LNCAP (cell line): ENCODE results near the gene NRAP.

Experiments used
- TF ChIP-seq, protein P1 (sequence below): fragments of 450-650 bp; IDR thresholded peaks from 2 replicates; pipeline ENCODE4 v1.5.1; 2017; ENCODE audit warnings: mild to moderate bottlenecking

NRAP gene

DNA sequence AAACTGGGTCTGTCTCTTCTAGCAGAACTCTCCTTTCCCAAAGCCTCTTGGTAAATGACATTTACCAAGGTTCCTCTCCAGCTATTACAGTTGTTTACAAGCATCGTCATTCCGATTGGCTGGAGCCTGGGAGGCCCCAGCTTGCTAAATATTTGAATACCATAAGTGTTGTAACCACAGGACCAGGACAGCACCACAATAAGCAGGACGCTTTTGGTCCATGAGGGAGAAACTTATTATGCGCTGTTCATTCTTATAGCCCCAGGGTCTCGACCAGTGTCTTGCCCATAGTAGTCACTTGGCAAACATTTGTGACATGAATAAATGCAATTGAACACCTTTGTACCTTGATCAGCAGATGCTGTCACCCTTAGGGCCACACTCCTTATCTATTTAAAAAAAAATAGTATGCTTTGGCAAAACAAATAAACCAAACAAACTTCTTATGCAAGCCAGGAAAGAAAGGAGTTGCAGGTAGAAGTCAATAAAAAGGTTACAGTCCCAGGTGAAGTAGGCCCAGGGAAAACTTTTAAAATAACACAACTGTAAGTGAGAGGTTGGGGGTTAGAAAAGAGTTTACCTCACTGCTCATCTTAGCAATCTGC lies 32.8 kb downstream of the NRAP start:
- TF ChIP-seq, protein P1, sequence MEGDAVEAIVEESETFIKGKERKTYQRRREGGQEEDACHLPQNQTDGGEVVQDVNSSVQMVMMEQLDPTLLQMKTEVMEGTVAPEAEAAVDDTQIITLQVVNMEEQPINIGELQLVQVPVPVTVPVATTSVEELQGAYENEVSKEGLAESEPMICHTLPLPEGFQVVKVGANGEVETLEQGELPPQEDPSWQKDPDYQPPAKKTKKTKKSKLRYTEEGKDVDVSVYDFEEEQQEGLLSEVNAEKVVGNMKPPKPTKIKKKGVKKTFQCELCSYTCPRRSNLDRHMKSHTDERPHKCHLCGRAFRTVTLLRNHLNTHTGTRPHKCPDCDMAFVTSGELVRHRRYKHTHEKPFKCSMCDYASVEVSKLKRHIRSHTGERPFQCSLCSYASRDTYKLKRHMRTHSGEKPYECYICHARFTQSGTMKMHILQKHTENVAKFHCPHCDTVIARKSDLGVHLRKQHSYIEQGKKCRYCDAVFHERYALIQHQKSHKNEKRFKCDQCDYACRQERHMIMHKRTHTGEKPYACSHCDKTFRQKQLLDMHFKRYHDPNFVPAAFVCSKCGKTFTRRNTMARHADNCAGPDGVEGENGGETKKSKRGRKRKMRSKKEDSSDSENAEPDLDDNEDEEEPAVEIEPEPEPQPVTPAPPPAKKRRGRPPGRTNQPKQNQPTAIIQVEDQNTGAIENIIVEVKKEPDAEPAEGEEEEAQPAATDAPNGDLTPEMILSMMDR = no peak

DNA sequence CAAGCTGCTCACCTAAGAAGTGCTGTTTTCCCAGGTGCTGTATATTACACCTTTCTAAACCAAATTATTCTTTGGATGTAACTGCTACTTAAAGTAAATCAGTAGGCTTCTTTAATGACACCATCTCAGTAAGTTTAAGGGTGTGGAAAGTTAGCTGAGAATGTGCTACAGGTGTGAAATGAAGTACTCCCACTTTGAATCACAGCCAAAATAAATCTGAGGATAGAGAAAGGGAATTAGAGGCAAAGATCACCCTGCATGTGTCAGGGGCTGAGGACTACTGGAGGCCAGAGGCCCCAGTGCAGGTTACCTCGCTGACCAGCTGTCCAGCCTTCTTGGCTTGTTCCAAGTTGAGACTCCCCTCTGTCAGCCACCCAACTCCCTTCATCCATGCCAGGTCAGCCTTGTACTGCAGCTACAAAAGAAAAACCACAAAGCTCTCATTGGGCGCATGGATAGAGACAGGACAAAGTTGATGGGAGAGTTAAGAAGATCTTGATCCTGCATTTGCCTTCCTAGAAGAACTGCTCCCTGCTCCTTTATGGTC lies 35.2 kb downstream of the NRAP start:
- TF ChIP-seq, protein P1 = no peak

DNA sequence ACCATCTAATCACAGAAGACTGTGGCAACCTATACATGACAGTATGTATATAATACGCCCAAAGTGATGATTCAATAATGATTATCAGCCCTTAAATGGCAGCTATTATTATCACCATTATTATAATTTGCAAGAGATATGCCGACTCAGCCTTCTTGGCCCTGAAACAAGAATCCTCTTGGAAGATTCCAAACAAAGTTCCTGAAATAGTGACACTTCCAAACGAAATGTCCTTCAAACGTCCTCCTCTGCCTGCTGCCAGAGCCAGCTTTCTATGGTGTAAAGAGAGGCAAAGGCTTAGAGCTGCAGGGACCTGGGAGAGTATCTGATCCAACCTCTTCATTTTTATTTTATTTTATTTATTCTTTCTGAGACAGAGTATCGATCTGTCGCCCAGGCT lies 36.0 kb downstream of the NRAP start:
- TF ChIP-seq, protein P1 = no peak

DNA sequence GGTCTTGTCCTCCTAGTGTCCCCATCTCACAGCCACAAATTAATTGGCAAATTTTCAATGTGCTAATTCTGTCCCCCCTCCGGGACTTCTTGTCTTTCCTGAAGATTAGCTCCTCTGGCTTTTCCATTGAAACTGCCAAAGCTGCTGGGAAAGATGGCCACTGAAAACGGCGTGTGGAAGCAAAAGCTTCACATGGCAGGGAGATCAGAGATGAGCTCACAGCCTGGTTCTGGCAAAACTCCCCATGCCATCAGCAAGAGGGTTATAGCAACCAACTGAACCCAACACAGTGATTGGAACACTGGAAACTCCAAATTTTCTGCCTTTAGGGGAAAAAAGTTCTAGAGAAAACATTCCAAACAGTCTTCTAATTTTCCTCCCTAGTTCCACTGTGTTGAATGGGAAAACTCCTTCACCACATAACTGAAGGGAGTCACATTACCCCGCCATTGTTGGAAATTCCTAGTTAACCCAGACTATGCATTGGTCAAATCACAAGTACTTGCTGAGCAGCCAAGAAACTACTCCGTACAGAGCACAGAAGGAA lies 37.0 kb downstream of the NRAP start:
- TF ChIP-seq, protein P1 = no peak

DNA sequence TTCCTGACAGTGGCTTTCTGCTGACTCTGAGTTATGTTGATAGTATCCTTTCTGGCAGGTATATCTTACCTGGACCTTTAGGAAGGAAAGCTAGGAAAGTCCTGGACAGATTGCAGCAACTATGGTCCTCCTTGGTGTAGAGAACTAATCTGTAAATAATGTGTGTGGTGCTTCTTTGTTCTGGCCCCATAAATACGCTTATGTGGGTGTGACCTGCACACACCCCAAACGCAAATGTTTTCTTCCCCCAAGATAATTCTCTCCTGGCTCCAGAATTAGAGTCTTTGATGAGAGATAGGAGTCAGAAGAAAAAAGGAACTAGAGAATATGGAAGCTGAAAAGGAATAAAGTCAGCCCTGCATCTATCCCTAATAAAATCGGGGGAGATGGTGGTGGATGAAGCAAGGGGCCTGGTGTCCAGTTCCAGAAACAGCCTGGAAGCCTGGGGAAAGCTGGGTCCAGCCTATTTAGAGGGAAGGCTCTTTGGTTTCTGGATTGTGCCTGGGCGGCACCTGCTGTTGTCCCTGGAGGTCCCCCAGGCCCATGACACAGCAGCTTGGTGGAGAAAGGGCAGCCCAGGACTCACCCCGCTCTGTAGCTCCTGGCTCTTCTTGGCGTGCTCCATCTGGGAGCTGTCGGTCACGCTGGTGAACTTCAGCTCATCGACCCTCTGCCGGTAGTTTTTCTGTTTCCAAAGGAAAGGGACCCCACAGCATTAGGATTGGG lies 38.2 kb downstream of the NRAP start:
- TF ChIP-seq, protein P1 = no peak

DNA sequence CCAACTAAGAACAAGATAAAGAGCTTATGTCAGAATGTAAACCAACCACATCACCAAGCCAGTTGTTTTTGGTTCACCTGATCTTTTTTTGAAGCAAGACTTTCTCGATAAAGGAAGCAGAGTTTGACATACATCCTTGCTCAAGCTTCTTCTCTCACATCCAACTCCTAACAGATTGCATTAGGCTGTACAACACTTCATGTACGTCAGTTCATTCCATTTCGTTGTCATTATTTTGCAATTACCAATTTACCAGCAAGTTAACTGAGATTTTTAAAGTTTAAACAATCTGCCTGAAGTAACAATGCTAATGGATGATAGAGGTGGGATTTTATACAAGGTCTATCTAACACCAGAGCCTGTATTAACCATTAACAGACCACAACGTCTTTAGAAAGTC lies 41.0 kb downstream of the NRAP start:
- TF ChIP-seq, protein P1 = no peak

DNA sequence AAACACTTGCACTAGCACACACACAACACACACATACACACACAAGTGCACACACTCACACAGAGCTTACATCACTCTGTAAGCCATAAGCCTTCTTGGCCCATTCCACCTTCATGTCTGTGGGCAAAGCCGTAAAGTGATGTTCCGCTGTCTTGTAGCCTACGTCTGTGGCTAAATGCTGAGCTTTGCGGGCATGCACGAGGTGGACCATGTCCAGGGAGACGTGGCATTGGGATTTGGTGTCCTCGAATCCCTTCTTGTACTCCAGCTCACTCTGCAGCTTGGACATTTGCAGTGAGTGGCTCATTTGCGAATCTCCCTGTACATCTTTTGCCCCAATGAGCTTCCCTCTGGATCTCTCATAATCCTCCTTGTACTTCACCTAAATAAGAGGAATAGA lies 42.0 kb downstream of the NRAP start:
- TF ChIP-seq, protein P1 = no peak
